DND-41 (cell line): ENCODE data around the gene DDIT4.

ENCODE experiments used
- ATAC-seq: fragments of 200-7000 bp; cut with Tn5 transposase; 3 replicates; pipeline ENCODE4 v1.9.1; 2021; ENCODE audit warnings: low read depth; ENCODE audit not compliant: insufficient read depth
- DNase-seq: peaks from one replicate; pipeline ENCODE4 v3.0.0-alpha.2; 2020
- H2AFZ ChIP-seq: 2 replicates; pipeline ENCODE4 v1.6.0; 2012; ENCODE audit warnings: low read depth, low read length
- H3K27ac ChIP-seq: 2 replicates; pipeline ENCODE4 v1.5.1; 2012; ENCODE audit warnings: low read length, inconsistent platforms
- H3K27me3 ChIP-seq: fragments of 200-600 bp; sonication (generic); 2 replicates; pipeline ENCODE4 v1.6.0; 2012; ENCODE audit warnings: low read length, mild to moderate bottlenecking, inconsistent platforms; ENCODE audit not compliant: insufficient read depth, poor library complexity
- H3K36me3 ChIP-seq: 2 replicates; pipeline ENCODE4 v1.5.1; 2012; ENCODE audit warnings: low read length, inconsistent platforms; ENCODE audit not compliant: insufficient read depth
- H3K4me1 ChIP-seq: 2 replicates; pipeline ENCODE4 v1.5.1; 2012; ENCODE audit warnings: mild to moderate bottlenecking, low read length; ENCODE audit not compliant: insufficient read depth
- H3K4me2 ChIP-seq: 2 replicates; pipeline ENCODE4 v1.6.0; 2012; ENCODE audit warnings: mild to moderate bottlenecking, moderate library complexity, low read length, inconsistent platforms; ENCODE audit not compliant: insufficient read depth
- H3K4me3 ChIP-seq, 2 experiments: fragments of 200-600 bp in 1 of 2; shearing (Covaris generic) in 1 of 2; 2 replicates each; pipeline ENCODE4 v1.5.1; 2012 to 2016; ENCODE audit warnings: inconsistent platforms in 2 of 2, low read length in 2 of 2, mild to moderate bottlenecking in 2 of 2, low read depth in 1 of 2, moderate library complexity in 1 of 2
- H3K79me2 ChIP-seq: 2 replicates; pipeline ENCODE4 v1.6.0; 2012; ENCODE audit warnings: low read length, inconsistent platforms; ENCODE audit not compliant: insufficient read depth
- H3K9ac ChIP-seq: 2 replicates; pipeline ENCODE4 v1.6.0; 2012; ENCODE audit warnings: low read depth, mild to moderate bottlenecking, inconsistent platforms, low read length, moderate library complexity
- H3K9me3 ChIP-seq: 2 replicates; pipeline ENCODE4 v1.5.1; 2012; ENCODE audit warnings: low read length, moderate library complexity, mild to moderate bottlenecking, inconsistent platforms; ENCODE audit not compliant: insufficient read depth, severe bottlenecking
- H4K20me1 ChIP-seq: 2 replicates; pipeline ENCODE4 v1.6.0; 2012; ENCODE audit warnings: low read length; ENCODE audit not compliant: insufficient read depth
- EZH2 ChIP-seq: IDR thresholded peaks from 3 replicates; pipeline ENCODE4 v1.6.1; 2012; ENCODE audit warnings: borderline replicate concordance, low read depth, mild to moderate bottlenecking, moderate library complexity, low read length, inconsistent platforms; ENCODE audit not compliant: severe bottlenecking
- TF ChIP-seq, protein P1 (sequence below): IDR thresholded peaks from 2 replicates; pipeline ENCODE4 v1.5.1; 2012; ENCODE audit warnings: borderline replicate concordance, low read length, moderate library complexity, mild to moderate bottlenecking; ENCODE audit not compliant: poor library complexity, severe bottlenecking; ENCODE audit errors: extremely low read depth

DDIT4 gene

GRCh38 chr10:72228318-72228751 lies 45.4 kb upstream of the DDIT4 start:
- Histone ChIP-seq H3K36me3 (peaks cover 63% of the 10 kb centered on the region), H4K20me1 (no peaks in the 10 kb centered on the region), H2AFZ (no peak overlapping the region), H3K9me3 (no peaks in the 10 kb centered on the region), H3K27me3 (no peaks in the 10 kb centered on the region), H3K79me2 (peaks cover 75% of the 10 kb centered on the region), H3K4me1 (no peaks in the 10 kb centered on the region), H3K4me2 (no peak overlapping the region), H3K4me3 (no peak overlapping the region), H3K27ac (peak overlapping the region; percentile 52; the same call in 1 of the 2 replicates), H3K9ac (no peak overlapping the region)
- TF ChIP-seq, protein P1, sequence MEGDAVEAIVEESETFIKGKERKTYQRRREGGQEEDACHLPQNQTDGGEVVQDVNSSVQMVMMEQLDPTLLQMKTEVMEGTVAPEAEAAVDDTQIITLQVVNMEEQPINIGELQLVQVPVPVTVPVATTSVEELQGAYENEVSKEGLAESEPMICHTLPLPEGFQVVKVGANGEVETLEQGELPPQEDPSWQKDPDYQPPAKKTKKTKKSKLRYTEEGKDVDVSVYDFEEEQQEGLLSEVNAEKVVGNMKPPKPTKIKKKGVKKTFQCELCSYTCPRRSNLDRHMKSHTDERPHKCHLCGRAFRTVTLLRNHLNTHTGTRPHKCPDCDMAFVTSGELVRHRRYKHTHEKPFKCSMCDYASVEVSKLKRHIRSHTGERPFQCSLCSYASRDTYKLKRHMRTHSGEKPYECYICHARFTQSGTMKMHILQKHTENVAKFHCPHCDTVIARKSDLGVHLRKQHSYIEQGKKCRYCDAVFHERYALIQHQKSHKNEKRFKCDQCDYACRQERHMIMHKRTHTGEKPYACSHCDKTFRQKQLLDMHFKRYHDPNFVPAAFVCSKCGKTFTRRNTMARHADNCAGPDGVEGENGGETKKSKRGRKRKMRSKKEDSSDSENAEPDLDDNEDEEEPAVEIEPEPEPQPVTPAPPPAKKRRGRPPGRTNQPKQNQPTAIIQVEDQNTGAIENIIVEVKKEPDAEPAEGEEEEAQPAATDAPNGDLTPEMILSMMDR: no peak
- no peak for TF ChIP-seq EZH2
- no peak for ATAC-seq
- DNase-seq: no peak

DNA sequence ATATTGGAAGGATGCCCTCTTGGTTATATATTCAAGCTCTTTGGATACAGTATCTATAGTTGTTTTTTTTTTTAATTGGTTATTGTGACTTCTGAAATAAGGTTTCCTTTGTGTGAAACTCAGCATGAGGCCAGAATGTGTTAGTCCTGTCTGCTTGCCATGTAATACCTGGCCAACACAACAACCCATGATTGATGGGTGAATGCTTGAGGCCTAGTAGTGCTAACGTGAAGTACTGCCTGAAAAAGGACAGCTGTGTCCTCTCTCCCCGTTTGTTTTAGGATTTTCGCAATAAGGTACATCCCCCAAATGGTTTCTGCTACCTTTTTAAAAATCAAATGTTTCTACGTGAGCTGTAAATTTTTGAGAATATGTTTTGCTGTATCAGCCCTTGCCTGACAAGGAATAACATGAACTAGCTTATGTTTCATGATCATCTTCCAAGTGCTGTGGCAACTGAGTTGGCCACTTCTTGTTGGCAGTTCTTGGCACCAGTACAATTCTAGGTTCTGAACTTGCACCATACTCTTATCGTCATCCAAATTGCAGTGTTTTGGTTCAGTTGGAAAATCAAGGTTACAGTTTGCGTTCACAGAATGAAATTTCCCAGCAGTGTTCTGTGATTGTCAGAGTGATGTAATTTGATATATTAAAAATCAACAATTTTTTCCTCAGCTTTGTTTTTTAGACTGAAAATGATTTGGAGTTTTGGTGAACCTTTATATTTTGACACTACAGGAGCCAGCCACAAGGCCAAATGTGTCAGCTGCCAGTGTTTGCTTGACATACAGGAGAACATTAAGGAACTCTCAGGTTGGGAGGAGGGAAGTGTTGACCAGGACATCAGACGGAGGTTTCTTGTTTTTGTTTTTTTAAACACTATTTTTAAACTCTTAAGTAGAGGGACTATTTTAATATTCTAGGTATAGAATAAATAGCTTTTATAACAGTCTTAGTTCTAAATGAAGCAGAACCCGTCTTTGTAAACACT lies 44.2 kb upstream of the DDIT4 start:
- Histone ChIP-seq H3K4me3 (no peak overlapping the region), H3K36me3 (peaks cover 60% of the 10 kb centered on the region), H3K79me2 (peaks cover 63% of the 10 kb centered on the region), H2AFZ (no peak overlapping the region), H3K27me3 (no peaks in the 10 kb centered on the region), H3K4me1 (no peaks in the 10 kb centered on the region), H3K9ac (no peak overlapping the region), H3K4me2 (no peak overlapping the region), H3K9me3 (no peaks in the 10 kb centered on the region), H3K27ac (no peak overlapping the region), H4K20me1 (no peaks in the 10 kb centered on the region)
- no peak for ATAC-seq
- no peak for TF ChIP-seq EZH2
- TF ChIP-seq, protein P1: no peak
- no peak for DNase-seq

DNA sequence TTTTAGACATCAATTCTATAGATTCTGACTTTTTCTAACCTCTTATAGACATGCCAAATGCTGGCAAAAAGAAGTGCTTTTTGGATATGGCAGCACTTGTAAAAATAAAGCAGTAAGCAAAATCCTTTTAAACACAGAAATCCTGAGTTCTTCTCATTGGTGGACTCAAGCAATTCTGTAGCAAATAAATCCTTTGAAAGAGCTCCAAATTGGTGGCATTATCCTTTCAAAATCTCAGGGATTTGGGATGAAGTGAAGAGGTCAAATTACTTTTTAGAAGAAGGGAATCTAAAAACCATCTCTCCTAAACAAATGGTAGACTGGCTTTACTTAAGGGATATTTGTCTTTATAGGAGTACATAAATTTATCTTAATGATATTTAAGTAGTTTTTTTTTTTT lies 40.1 kb upstream of the DDIT4 start:
- Histone ChIP-seq H3K36me3 (peaks cover 72% of the 10 kb centered on the region), H3K9me3 (no peaks in the 10 kb centered on the region), H3K27ac (no peak overlapping the region), H4K20me1 (no peaks in the 10 kb centered on the region), H3K79me2 (peaks cover 28% of the 10 kb centered on the region), H3K4me2 (no peak overlapping the region), H3K4me3 (no peak overlapping the region), H3K4me1 (no peaks in the 10 kb centered on the region), H3K27me3 (no peaks in the 10 kb centered on the region), H2AFZ (no peak overlapping the region), H3K9ac (no peak overlapping the region)
- no peak for DNase-seq
- no peak for TF ChIP-seq EZH2
- TF ChIP-seq, protein P1: no peak
- ATAC-seq: no peak
